Right cardiac atrium (tissue), 5 donors: ENCODE measurements around the gene MINDY3. TPM values are rescaled to one million over a fixed set of nuclear protein-coding genes. Genes with fewer than 3 reads are reported as not detected.
"Not testable (repeated sequence)": the region's sequence is repeated elsewhere in the genome, so short reads cannot be mapped to it uniquely, and the experiment has no call there.

Experiments used
- ATAC-seq, 2 donors: fragments of 200-7000 bp; cut with Tn5 transposase; one replicate each; pipeline versions ENCODE4 v1.8.0 to v1.9.1; 2020; ENCODE audit warnings: moderate library complexity in 2 of 2, mild to moderate bottlenecking in 1 of 2
- DNase-seq, 3 donors: peaks; one replicate each; pipeline ENCODE4 v3.0.0-alpha.2; 2020
- H3K27ac ChIP-seq: one replicate; pipeline ENCODE4 v1.5.1; 2013; ENCODE audit warnings: mild to moderate bottlenecking, low read length, control low read depth, moderate library complexity
- H3K27me3 ChIP-seq: one replicate; pipeline ENCODE4 v1.6.1; 2013; ENCODE audit not compliant: control insufficient read depth, insufficient read depth
- H3K4me1 ChIP-seq: one replicate; pipeline ENCODE4 v1.6.1; 2013; ENCODE audit warnings: low read length; ENCODE audit not compliant: control insufficient read depth, insufficient read depth
- H3K4me3 ChIP-seq: one replicate; pipeline ENCODE4 v1.5.1; 2013; ENCODE audit warnings: low read length, control low read depth
- H3K9me3 ChIP-seq: one replicate; pipeline ENCODE4 v1.6.1; 2013; ENCODE audit warnings: low read length; ENCODE audit not compliant: control insufficient read depth
- WGBS: extraction: QIAGEN DNeasy Blood & Tissue Kit; methylation state at CpG from one replicate; pipeline ENCODE4 v1.1.7; 2013; 5-methylcytosine and 5-hydroxymethylcytosine counted together
- intact Hi-C, 4 donors: fragments of 100-400 bp; cut with DNase I; formaldehyde crosslinking; loops; one replicate each; pipeline versions ENCODE4 v1.11.0 to v1.14.0; 2022 to 2023
- polyA plus RNA-seq: library from polyadenylated mRNA; stranded (reverse); fragments of 200-250 nt; gene quantifications from one replicate; pipeline ENCODE4 v1.2.3, GENCODE V29; 2013
- total RNA-seq, 4 donors: library from RNA; stranded (reverse); fragmentation: NEBNext Ultra II Directional; extraction: Animal tissue kit (Norgen Biotek cat#: 25700); gene quantifications; one replicate each; pipeline ENCODE4 v1.2.1, GENCODE V29; 2021
- donor health status: healthy with polysubstance abuse.
- donor health status: DM: no; HTN: yes; CAD: no.
- donor health status: DM: no; HTN: no; CAD: no.
- donor health status: DM: no; HTN: yes; CAD: no; lungs with severe emphysema.
- donor health status: DM: yes; HTN: yes; CAD: no.

Gene MINDY3
- total and polyA plus RNA-seq, 5 donors: 10.9 to 28.9 (median 27.3) TPM

DNA sequence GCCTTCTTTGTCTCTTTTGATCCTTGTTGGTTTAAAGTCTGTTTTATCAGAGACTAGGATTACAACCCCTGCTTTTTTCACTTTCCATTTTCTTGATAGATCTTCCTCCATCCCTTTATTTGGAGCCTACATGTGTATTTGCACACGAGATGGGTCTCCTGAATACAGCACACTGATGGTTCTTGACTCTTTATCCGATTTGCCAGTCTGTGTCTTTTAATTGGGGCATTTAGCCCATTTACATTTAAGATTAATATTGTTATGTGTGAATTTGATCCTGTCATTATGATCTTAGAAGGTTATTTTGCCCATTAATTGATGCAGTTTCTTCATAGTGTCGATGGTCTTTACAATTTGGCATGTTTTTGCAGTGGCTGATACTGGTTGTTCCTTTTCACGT lies 16.0 kb upstream of the MINDY3 start:
- H3K4me3 ChIP-seq, H3K9me3 ChIP-seq, intact Hi-C loops, H3K27me3 ChIP-seq, H3K4me1 ChIP-seq, H3K27ac ChIP-seq, ATAC-seq, DNase-seq: not testable (repeated sequence)
- WGBS: 66% methylated on average over 4 of the region's 4 CpGs

GRCh38 chr10:15872645-15873044 lies 12.3 kb upstream of the MINDY3 start:
- H3K4me3 ChIP-seq, H3K27ac ChIP-seq, H3K4me1 ChIP-seq, ATAC-seq, intact Hi-C loops, H3K27me3 ChIP-seq, DNase-seq, H3K9me3 ChIP-seq: not testable (repeated sequence)
- WGBS: 91% methylated on average over 4 of the region's 4 CpGs

DNA sequence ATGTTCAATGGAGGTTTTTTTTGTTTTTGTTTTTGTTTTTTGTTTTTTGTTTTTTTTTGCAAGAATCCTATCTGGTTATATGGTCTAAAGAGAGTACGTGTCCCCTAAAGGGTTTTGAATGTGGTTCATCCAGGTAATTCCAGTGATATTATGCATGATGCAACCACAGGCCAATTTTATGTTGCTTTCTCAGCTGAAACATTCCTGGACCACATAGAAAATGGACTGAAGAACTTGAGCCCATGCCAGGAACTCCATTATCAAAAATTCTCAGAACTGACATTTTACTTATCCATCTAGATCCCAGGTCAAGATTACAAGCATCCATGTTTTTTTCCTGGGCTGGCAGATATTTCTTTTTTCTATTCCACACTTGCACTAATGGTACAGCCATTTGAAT lies 11.5 kb upstream of the MINDY3 start:
- Histone ChIP-seq H3K4me1 (no peaks in the 10 kb centered on the region), H3K4me3 (no peak overlapping the region), H3K9me3 (no peaks in the 10 kb centered on the region), H3K27me3 (no peaks in the 10 kb centered on the region), H3K27ac (no peak overlapping the region)
- WGBS: 83% methylated on average over 1 of the region's 1 CpG
- DNase-seq (no peak), ATAC-seq (no peak)
- intact Hi-C loops: no loop called here

- Histone ChIP-seq H3K27me3 (peaks cover 5% of the 10 kb centered on the region), H3K27ac (no peak overlapping the region), H3K9me3 (no peaks in the 10 kb centered on the region), H3K4me3 (no peak overlapping the region), H3K4me1 (no peaks in the 10 kb centered on the region)
- DNase-seq: no peak
- no peak for ATAC-seq
- intact Hi-C loops: no loop called here
Observed at GRCh38 chr10:15869935-15870334, 9.6 kb upstream of the MINDY3 start.

GRCh38 chr10:15868006-15868405 lies 7.7 kb upstream of the MINDY3 start:
- Histone ChIP-seq H3K27ac (no peak overlapping the region), H3K4me3 (no peak overlapping the region), H3K27me3 (peaks cover 5% of the 10 kb centered on the region), H3K4me1 (no peaks in the 10 kb centered on the region), H3K9me3 (no peaks in the 10 kb centered on the region)
- intact Hi-C loops: no loop called here
- 57% methylated on average over 5 of the region's 5 CpGs for WGBS
- no peak for ATAC-seq
- DNase-seq: no peak

GRCh38 chr10:15865304-15865703 lies 5.0 kb upstream of the MINDY3 start:
- no peak for ATAC-seq
- 95% methylated on average over 7 of the region's 7 CpGs for WGBS
- H3K4me3 ChIP-seq: no peak overlapping the region
- peaks cover 5% of the 10 kb centered on the region for H3K27me3 ChIP-seq
- H3K27ac ChIP-seq: no peak overlapping the region
- intact Hi-C loops: no loop called here
- no peaks in the 10 kb centered on the region for H3K4me1 ChIP-seq
- no peak for DNase-seq
- H3K9me3 ChIP-seq: no peaks in the 10 kb centered on the region

DNA sequence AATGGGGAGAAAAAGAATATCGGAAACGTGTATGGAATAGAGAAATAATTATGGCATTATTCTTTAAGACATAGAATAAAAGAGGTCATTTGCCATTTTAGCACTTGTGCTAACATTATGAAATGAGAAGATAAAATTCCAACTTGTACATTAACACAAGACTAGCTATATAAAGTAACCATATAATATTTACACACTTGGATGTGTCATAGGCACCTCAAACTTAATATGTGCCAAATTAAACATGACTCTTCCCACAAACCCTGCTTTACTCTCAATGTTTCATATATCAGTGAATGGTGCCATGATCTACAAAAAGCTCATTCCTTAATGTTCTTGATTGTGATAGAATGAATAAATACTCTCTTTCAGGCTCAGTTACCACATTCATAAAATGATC lies 4.1 kb upstream of the MINDY3 start:
- ATAC-seq (no peak), DNase-seq (no peak)
- Histone ChIP-seq H3K4me3 (no peak overlapping the region), H3K9me3 (no peaks in the 10 kb centered on the region), H3K4me1 (no peaks in the 10 kb centered on the region), H3K27ac (no peak overlapping the region), H3K27me3 (peaks cover 5% of the 10 kb centered on the region)
- intact Hi-C loops: no loop called here
- 78% methylated on average over 2 of the region's 2 CpGs for WGBS

GRCh38 chr10:15863733-15864132 lies 3.4 kb upstream of the MINDY3 start:
- intact Hi-C loops: no loop called here
- Histone ChIP-seq H3K27me3 (peaks cover 5% of the 10 kb centered on the region), H3K27ac (no peak overlapping the region), H3K4me3 (no peak overlapping the region), H3K4me1 (no peaks in the 10 kb centered on the region), H3K9me3 (no peaks in the 10 kb centered on the region)
- DNase-seq (no peak), ATAC-seq (no peak)

DNA sequence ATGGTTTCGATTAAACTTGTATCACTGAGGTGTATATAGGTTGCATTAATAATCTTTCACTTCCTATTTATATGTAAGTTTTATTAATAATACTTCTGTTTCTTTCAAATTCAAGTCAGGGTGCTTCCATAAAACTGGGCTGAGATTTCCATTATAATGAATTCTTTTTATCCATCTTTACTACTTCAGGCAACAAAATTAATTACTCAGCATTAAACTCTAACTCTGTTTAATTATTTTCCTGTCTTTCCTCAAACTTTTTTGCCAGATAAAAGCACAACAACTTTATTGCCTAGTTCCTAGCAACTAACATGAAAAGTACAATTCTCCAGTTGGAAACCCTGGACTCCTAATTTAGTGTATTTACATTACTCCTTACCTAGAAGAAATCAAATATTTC lies 3.0 kb upstream of the MINDY3 start:
- peaks cover 5% of the 10 kb centered on the region for H3K27me3 ChIP-seq
- no peak for ATAC-seq
- 97% methylated on average over 1 of the region's 1 CpG for WGBS
- no peak overlapping the region for H3K4me3 ChIP-seq
- no peak for DNase-seq
- intact Hi-C loops: no loop called here
- no peaks in the 10 kb centered on the region for H3K9me3 ChIP-seq
- no peak overlapping the region for H3K27ac ChIP-seq
- no peaks in the 10 kb centered on the region for H3K4me1 ChIP-seq

DNA sequence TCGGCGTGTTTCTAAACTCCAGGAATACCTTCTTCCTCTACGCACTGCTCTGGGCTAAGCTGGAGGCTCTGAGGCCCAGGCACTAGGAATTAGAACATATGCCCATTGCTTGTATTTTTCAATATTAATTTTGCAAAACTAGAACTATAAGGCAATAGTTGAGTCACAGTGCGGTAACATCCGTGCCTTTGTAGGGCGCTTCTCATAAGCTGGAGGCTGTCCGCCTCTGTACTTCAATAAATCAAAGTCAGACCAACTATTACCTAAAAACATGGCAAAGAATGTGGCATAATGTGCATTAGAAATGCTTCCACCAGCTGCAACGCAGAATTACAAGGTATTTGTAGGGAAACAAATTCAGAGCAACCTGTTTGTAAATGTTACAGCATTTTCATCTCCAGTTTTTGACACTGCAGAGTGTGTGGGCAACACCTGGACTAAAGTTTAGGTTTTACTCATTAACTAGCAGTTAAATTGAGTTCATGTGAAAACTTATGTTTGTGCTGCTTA lies 440 bp upstream of the MINDY3 start:
- H3K27ac ChIP-seq: peak overlapping the region; percentile 58
- H3K4me3 ChIP-seq: peak overlapping the region; percentile 90
- peaks cover 5% of the 10 kb centered on the region for H3K27me3 ChIP-seq
- H3K4me1 ChIP-seq: no peaks in the 10 kb centered on the region
- ATAC-seq (no peak), DNase-seq (no peak)
- no peaks in the 10 kb centered on the region for H3K9me3 ChIP-seq
- intact Hi-C loops: no loop called here
- 58% methylated on average over 8 of the region's 8 CpGs for WGBS

GRCh38 chr10:15859509-15859905 lies 800 bp downstream of the MINDY3 start:
- peak overlapping the region; percentile 90 for H3K4me3 ChIP-seq
- H3K27ac ChIP-seq: no peak overlapping the region
- peak in 1 of 2 donors; percentile 47 for ATAC-seq
- H3K27me3 ChIP-seq: no peaks in the 10 kb centered on the region
- no peak for DNase-seq
- intact Hi-C loops: no loop called here
- no peaks in the 10 kb centered on the region for H3K9me3 ChIP-seq
- WGBS: 10% methylated on average over 10 of the region's 10 CpGs
- no peaks in the 10 kb centered on the region for H3K4me1 ChIP-seq

GRCh38 chr10:15858861-15859281 lies 1.4 kb downstream of the MINDY3 start:
- DNase-seq (no peak), ATAC-seq (no peak)
- Histone ChIP-seq H3K27ac (no peak overlapping the region), H3K27me3 (no peaks in the 10 kb centered on the region), H3K4me1 (no peaks in the 10 kb centered on the region), H3K9me3 (no peaks in the 10 kb centered on the region), H3K4me3 (peak overlapping the region; percentile 90)
- intact Hi-C loops: no loop called here
- 74% methylated on average over 7 of the region's 7 CpGs for WGBS
